Measurements from ENCODE around the gene NT5DC1.

Gene NT5DC1

GRCh38 chr6:116100419-116101301 is at the start of gene NT5DC1:
TSS of gene NT5DC1 (plus strand) at chr6:116100853. CDS start at chr6:116100931, 78 bp downstream.
- DNase-seq: peak; percentile 36

GRCh38 chr6:116051244-116051643 is 49.4 kb upstream of the NT5DC1 start:
- DNase-seq: no peak

- DNase-seq: no peak
Observed at GRCh38 chr6:116055513-116055912, 45.1 kb upstream of the NT5DC1 start.

GRCh38 chr6:116057766-116058165 is 42.9 kb upstream of the NT5DC1 start:
- DNase-seq: no peak

- no peak for DNase-seq
Observed at GRCh38 chr6:116059713-116060571, 40.7 kb upstream of the NT5DC1 start.

GRCh38 chr6:116060572-116061283 is 39.9 kb upstream of the NT5DC1 start, which contains the start of gene FRK:
TSS of gene FRK (minus strand) at chr6:116060891. CDS start at chr6:116060311, 580 bp downstream.
- no peak for DNase-seq

- DNase-seq: no peak
Observed at GRCh38 chr6:116062496-116062895, 38.2 kb upstream of the NT5DC1 start.

GRCh38 chr6:116064666-116065065 is 36.0 kb upstream of the NT5DC1 start:
- DNase-seq: no peak

GRCh38 chr6:116066789-116067188 is 33.9 kb upstream of the NT5DC1 start:
- DNase-seq: no peak

- no peak for DNase-seq
Observed at GRCh38 chr6:116070101-116070500, 30.6 kb upstream of the NT5DC1 start.

- no peak for DNase-seq
Observed at GRCh38 chr6:116070616-116071389, 29.9 kb upstream of the NT5DC1 start.

GRCh38 chr6:116072368-116072767 is 28.3 kb upstream of the NT5DC1 start:
- no peak for DNase-seq

GRCh38 chr6:116073765-116074440 is 26.8 kb upstream of the NT5DC1 start:
- no peak for DNase-seq

GRCh38 chr6:116074732-116075390 is 25.8 kb upstream of the NT5DC1 start:
- no peak for DNase-seq

GRCh38 chr6:116078522-116078921 is 22.1 kb upstream of the NT5DC1 start:
- no peak for DNase-seq

GRCh38 chr6:116078945-116079344 is 21.7 kb upstream of the NT5DC1 start:
- no peak for DNase-seq

GRCh38 chr6:116083052-116083451 is 17.6 kb upstream of the NT5DC1 start:
- no peak for DNase-seq

- no peak for DNase-seq
Observed at GRCh38 chr6:116084284-116084683, 16.4 kb upstream of the NT5DC1 start.

GRCh38 chr6:116087437-116088027 is 13.1 kb upstream of the NT5DC1 start:
- no peak for DNase-seq

- DNase-seq: no peak
Observed at GRCh38 chr6:116088946-116089345, 11.7 kb upstream of the NT5DC1 start.

GRCh38 chr6:116090251-116090650 is 10.4 kb upstream of the NT5DC1 start:
- no peak for DNase-seq
